Effector memory CD4-positive, alpha-beta T cell (primary cell): Measurements from ENCODE around the gene TSNAX.
"Not testable (repeated sequence)": the region's sequence is repeated elsewhere in the genome, so short reads cannot be mapped to it uniquely, and the experiment has no call there.

Experiments
- DNase-seq, 3 donors: peaks; one replicate each; pipeline ENCODE4 v3.0.0-alpha.2; 2020
- H3K27ac ChIP-seq: 2 replicates; pipeline ENCODE4 v1.7.0; 2013; ENCODE audit warnings: mild to moderate bottlenecking, low read length, moderate library complexity; ENCODE audit not compliant: insufficient read depth, poor library complexity, severe bottlenecking
- H3K27me3 ChIP-seq: replicated peaks from 2 replicates; pipeline ENCODE4 v1.7.0; 2013; ENCODE audit warnings: mild to moderate bottlenecking, low read length; ENCODE audit not compliant: insufficient read depth, control insufficient read depth, poor library complexity, severe bottlenecking
- H3K36me3 ChIP-seq: 2 replicates; pipeline ENCODE4 v1.7.0; 2013; ENCODE audit warnings: mild to moderate bottlenecking, low read length, moderate library complexity; ENCODE audit not compliant: control insufficient read depth, insufficient read depth
- H3K4me1 ChIP-seq: 2 replicates; pipeline ENCODE4 v1.7.0; 2013; ENCODE audit warnings: low read length, mild to moderate bottlenecking; ENCODE audit not compliant: control insufficient read depth, insufficient read depth, poor library complexity, severe bottlenecking
- H3K4me3 ChIP-seq: 2 replicates; pipeline ENCODE4 v1.7.0; 2013; ENCODE audit warnings: low read length, low read depth, mild to moderate bottlenecking; ENCODE audit not compliant: insufficient read depth, poor library complexity, severe bottlenecking
- H3K9me3 ChIP-seq: 2 replicates; pipeline ENCODE4 v1.7.0; 2013; ENCODE audit warnings: mild to moderate bottlenecking, low read length, moderate library complexity; ENCODE audit not compliant: control insufficient read depth

Gene TSNAX

GRCh38 chr1:231558708-231559185 is 30.3 kb downstream of the TSNAX start:
- no peak for DNase-seq
- H3K4me3 ChIP-seq = no peak overlapping the region
- no peaks in the 10 kb centered on the region for H3K9me3 ChIP-seq
- H3K4me1 ChIP-seq = no peaks in the 10 kb centered on the region
- no peaks in the 10 kb centered on the region for H3K27me3 ChIP-seq
- peaks cover 6% of the 10 kb centered on the region for H3K36me3 ChIP-seq
- H3K27ac ChIP-seq = no peak overlapping the region

GRCh38 chr1:231561647-231562383 is 33.3 kb downstream of the TSNAX start:
- Histone ChIP-seq H3K27me3 (no peaks in the 10 kb centered on the region), H3K4me1 (no peaks in the 10 kb centered on the region), H3K36me3 (peaks cover 22% of the 10 kb centered on the region), H3K4me3 (no peak overlapping the region), H3K9me3 (no peaks in the 10 kb centered on the region), H3K27ac (no peak overlapping the region)
- DNase-seq = no peak

DNA sequence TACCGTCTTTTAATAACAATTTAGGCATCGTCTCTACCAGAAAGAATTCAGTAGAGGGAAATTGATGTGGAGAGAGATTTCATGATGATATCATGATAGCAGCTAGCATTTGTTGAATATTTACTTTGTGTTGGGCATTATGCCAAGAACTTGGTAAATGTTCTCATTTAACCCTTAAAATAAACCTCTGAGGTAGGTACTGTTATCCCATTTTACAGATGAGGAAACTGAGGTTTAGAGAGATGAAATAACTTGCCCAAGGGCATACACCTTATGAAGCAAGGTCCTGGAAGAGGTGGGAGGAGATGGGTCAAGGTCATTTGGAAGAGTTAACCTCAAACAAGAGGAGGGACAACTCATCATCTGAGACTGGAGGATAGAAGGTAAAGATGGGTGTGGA is 34.8 kb downstream of the TSNAX start:
- Histone ChIP-seq H3K9me3 (no peaks in the 10 kb centered on the region), H3K4me3 (no peak overlapping the region), H3K4me1 (no peaks in the 10 kb centered on the region), H3K36me3 (peaks cover 22% of the 10 kb centered on the region), H3K27ac (no peak overlapping the region), H3K27me3 (no peaks in the 10 kb centered on the region)
- DNase-seq = no peak

GRCh38 chr1:231564373-231564772 is 35.9 kb downstream of the TSNAX start:
- Histone ChIP-seq H3K4me1 (no peaks in the 10 kb centered on the region), H3K27ac (no peak overlapping the region), H3K9me3 (no peaks in the 10 kb centered on the region), H3K36me3 (peaks cover 22% of the 10 kb centered on the region), H3K4me3 (no peak overlapping the region), H3K27me3 (no peaks in the 10 kb centered on the region)
- DNase-seq = no peak

DNA sequence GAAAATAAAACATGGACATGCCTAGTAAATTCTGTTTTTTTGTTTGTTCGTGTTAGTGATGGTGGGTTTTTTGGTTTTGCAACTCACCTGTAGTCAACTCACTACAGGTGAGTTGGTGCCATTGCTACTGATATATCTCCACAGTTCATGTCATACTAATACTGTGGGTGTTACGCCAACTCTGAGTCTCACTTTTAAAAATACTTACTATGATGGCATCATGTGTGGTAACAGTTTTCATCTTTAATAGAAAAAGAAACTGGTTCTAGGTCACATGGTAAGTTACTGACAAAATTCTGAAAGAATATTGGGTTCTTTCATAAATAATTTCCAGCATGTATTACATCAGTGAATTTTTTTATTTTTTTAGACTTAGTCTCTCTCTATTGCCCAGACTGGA is 38.0 kb downstream of the TSNAX start:
- DNase-seq = no peak

DNA sequence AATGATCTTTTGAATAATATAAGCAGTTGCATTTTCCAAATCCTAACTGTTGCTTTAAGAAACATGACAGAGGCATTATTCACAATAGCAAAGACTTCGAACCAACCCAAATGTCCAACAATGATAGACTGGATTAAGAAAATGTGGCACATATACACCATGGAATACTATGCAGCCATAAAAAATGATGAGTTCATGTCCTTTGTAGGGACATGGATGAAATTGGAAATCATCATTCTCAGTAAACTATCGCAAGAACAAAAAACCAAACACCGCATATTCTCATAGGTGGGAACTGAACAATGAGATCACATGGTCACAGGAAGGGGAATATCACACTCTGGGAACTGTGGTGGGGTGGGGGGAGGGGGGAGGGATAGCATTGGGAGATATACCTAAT is 41.8 kb downstream of the TSNAX start:
- H3K4me1 ChIP-seq, DNase-seq: not testable (repeated sequence)

More for the DNA sequence above, 38.0 kb downstream of the TSNAX start:
- H3K4me3 ChIP-seq = no peak overlapping the region
- no peak overlapping the region for H3K27ac ChIP-seq
- no peaks in the 10 kb centered on the region for H3K27me3 ChIP-seq
- no peaks in the 10 kb centered on the region for H3K4me1 ChIP-seq
- H3K36me3 ChIP-seq = peaks cover 22% of the 10 kb centered on the region
- H3K9me3 ChIP-seq = no peaks in the 10 kb centered on the region

DNA sequence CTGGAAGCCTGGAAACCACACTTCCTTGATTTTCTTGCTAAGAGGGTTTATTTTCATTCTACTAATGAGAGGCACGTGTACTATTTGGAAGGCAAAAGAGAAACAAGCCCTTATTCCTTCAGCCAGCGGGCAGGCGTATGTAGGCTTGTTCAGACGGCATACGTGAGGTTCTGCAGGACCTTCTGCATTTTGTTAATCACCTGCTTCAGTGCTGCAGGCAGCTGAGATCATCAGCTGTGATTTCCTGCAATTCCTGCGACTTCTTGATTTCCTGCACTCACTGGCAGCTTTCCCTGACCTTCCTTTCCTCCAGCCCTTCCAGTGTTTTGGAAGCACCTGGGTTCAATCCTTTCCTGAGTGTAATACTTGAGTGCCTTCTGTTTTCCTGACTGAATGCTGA is 43.4 kb downstream of the TSNAX start:
- DNase-seq = no peak
- Histone ChIP-seq H3K27ac (no peak overlapping the region), H3K4me1 (no peaks in the 10 kb centered on the region), H3K27me3 (no peaks in the 10 kb centered on the region), H3K4me3 (no peak overlapping the region), H3K9me3 (no peaks in the 10 kb centered on the region), H3K36me3 (no peaks in the 10 kb centered on the region)

More for the DNA sequence above, 41.8 kb downstream of the TSNAX start:
- H3K4me3 ChIP-seq, H3K27ac ChIP-seq, H3K9me3 ChIP-seq, H3K27me3 ChIP-seq, H3K36me3 ChIP-seq: not testable (repeated sequence)

GRCh38 chr1:231575472-231575871 is 47.0 kb downstream of the TSNAX start:
- Histone ChIP-seq H3K36me3 (no peaks in the 10 kb centered on the region), H3K27ac (no peak overlapping the region), H3K4me3 (no peak overlapping the region), H3K9me3 (no peaks in the 10 kb centered on the region), H3K27me3 (no peaks in the 10 kb centered on the region), H3K4me1 (no peaks in the 10 kb centered on the region)
- no peak for DNase-seq

- H3K4me3 ChIP-seq = no peak overlapping the region
- no peak for DNase-seq
- H3K4me1 ChIP-seq = no peaks in the 10 kb centered on the region
- no peaks in the 10 kb centered on the region for H3K27me3 ChIP-seq
- no peaks in the 10 kb centered on the region for H3K9me3 ChIP-seq
- no peaks in the 10 kb centered on the region for H3K36me3 ChIP-seq
- H3K27ac ChIP-seq = no peak overlapping the region
These were observed 48.6 kb downstream of the TSNAX start for GRCh38 chr1:231576804-231577718.

DNA sequence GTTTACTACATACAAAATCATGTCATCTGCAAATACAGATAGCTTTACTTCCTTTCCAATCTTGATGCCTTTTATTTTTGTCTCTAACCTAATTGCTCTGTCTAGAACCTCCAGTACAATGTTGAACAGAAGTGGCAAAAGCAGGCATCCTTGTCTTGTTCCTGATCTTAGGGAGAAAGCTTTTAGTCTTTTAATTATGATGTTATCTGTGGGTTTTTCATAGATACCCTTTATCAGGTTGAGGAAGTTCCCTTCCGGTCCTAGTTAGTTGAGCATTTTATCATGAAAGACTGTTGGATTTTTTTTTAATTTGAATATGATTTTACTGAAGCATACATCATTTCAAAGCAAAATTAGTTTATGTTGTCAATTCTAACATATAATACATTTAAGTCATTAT is 52.4 kb downstream of the TSNAX start:
- DNase-seq = no peak
- Histone ChIP-seq H3K27me3 (no peaks in the 10 kb centered on the region), H3K4me3 (no peak overlapping the region), H3K27ac (no peak overlapping the region), H3K36me3 (no peaks in the 10 kb centered on the region), H3K9me3 (no peaks in the 10 kb centered on the region), H3K4me1 (no peaks in the 10 kb centered on the region)
